Stimulated activated naive CD8-positive, alpha-beta T cell treated with anti-CD3 and anti-CD28 coated beads, Interleukin-15, Interleukin-2, amounts not matched to agents 100 U/mL and 50 U/mL, for 24 hours (primary cell): ENCODE results near the gene RUSF1.

ENCODE experiments used
- ATAC-seq: fragments of 150-1000 bp; cut with Tn5 transposase; one replicate; pipeline ENCODE4 v1.10.0; 2021
- DNase-seq: peaks from one replicate; pipeline ENCODE4 v3.0.0; 2021

RUSF1 gene

GRCh38 chr16:31471241-31471874 is 36.8 kb downstream of the RUSF1 start:
- ATAC-seq, result no peak
- DNase-seq, result no peak

- no peak for DNase-seq
- ATAC-seq, result no peak
These were observed 37.6 kb downstream of the RUSF1 start for GRCh38 chr16:31470615-31471014.

- DNase-seq, result no peak
- no peak for ATAC-seq
These were observed 40.3 kb downstream of the RUSF1 start for GRCh38 chr16:31467858-31468257.

GRCh38 chr16:31467151-31467773 is 40.9 kb downstream of the RUSF1 start:
- no peak for ATAC-seq
- no peak for DNase-seq

- DNase-seq (no peak), ATAC-seq (no peak)
These were observed 41.8 kb downstream of the RUSF1 start for GRCh38 chr16:31466381-31466841.

- ATAC-seq, result no peak
- no peak for DNase-seq
These were observed 42.3 kb downstream of the RUSF1 start for GRCh38 chr16:31465788-31466370.

DNA sequence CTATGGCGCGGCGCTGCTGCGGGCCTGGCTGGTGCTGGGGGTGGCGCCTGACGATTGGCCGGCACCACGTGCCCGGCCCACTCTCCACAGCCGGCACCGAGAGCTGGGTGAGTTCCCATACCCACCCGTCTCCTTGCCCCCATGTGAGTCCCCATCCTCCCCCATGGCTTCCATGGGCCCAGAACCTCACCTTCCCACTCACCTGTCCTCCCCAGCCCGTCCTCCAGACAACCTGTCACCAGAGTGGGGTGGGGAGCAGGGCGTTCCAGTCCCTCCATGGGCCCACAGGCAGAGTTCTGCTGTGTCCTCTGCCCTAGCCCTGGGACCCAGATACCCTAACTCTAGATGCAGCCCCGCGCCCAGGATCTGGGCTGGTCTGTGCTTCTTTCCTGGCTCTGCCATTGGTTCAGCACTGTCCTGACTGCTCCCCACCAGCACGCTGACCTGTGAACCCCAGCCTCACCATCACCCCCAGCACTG is 43.4 kb downstream of the RUSF1 start:
- DNase-seq, result no peak
- ATAC-seq, result no peak

DNA sequence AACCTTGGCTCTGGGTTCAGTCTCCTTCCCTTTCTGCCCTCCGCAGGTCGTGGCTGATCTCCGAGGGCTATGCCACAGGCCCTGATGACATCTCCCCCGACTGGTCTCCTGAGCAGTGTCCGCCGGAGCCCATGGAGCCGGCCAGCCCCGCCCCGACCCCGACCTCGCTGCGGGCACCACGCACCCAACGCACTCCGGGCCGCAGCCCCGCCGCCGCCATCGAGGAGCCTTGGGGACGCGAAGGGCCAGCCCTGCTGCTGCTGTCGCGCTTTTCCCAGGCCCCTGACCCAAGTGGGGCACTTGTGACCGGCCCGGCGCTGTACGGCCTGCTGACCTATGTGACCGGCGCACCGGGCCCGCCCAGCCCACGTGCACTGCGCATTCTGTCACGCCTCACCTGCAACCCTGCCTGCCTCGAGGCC is 43.8 kb downstream of the RUSF1 start:
- no peak for DNase-seq
- ATAC-seq, result no peak

DNA sequence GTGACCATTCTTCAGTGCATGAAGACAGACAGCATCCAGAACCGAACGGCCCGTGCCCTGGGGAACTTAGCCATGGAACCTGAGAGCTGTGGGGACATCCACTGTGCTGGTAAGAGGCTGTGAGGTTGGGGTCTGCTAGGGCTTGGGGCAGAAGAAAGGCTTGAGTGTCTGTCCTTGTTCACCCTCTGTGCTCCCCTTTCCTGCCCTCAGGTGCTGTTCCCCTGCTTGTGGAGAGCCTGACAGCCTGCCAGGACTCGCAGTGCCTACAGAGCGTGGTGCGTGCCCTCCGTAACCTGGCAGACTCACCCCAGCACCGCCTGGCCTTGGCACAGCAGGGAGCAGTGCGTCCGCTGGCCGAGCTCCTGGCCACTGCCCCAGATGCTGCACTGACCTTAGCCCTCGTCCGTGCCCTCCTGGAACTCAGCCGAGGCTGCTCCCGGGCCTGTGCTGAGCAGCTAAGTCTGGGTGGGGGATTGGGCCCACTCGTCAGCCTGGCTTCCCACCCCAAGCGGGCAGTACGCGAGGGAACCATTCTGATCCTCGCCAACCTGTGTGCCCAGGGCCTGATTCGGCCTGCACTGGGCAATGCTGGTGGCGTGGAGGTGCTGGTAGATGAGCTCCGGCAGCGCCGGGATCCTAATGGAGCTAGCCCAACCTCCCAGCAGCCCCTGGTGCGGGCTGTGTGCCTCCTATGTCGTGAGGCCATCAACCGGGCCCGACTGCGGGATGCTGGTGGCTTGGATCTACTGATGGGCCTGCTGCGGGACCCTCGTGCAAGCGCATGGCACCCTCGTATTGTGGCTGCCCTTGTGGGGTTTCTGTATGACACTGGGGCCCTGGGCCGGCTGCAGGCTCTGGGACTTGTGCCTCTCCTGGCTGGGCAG is 46.0 kb downstream of the RUSF1 start:
- ATAC-seq (no peak), DNase-seq (no peak)

GRCh38 chr16:31461201-31461920 is 46.8 kb downstream of the RUSF1 start:
- no peak for DNase-seq
- no peak for ATAC-seq

DNA sequence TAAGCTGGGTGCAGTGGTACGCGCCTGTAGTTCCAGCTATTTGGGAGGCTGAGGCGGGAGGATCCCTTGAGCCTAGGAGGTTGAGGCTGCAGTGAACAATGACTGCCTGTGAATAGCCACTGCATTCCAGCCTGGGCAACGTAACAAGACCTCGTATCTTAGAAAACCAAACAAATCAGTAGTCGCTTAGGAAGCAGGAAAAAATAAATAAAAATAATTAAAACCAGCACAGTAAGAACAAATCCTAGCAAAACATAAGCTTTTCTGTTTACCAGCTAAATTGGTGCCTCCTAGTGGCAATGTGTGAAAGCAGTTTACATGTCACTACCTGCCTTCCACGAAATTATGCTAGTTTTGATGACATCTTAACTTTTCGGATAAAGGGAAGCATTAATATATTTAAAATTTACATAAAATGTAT is 47.6 kb downstream of the RUSF1 start:
- ATAC-seq, result no peak
- no peak for DNase-seq

- peak; percentile 85 for ATAC-seq
- DNase-seq, result peak; percentile 100
These were observed 48.3 kb downstream of the RUSF1 start for GRCh38 chr16:31459687-31460581.

DNA sequence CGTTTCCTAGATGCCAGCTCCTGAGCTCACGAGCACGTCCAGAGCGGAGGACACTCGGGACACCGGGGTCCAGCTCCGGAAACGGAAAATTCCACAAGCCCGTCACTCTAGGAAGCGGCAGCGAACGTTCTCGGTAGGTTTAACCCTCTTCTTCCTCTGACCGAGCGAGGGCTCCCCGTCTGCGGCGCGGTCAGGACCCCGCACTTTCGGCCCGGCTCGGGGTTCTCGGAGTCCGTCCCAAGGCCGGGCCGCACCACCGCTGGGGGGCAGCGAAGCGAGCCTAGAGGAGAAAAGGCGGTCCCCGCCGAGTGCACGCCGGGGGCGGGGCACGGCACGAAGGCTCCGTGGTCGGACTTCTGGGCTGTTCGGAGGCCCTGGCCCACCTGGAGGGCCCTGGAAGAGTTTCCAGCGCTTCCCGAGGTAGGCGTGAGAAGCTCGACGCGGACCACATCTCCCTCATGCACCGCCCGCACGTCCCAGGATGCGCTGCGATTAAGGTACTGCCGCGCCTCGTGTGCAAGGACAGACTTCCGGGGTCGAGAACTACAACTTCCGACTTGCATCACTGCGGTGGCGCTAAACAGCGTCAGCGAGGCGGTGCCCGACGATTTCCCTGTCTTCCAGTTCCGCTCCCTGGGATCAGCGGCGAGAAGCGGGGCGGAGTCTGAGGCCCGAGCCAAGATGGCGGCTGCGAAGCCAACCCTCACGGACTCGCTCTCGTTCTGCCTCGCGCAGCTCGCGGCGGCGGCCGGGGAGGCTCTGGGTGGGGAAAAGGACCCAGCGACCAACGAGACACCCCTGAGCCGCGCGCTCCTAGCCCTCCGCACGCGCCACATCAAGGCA is 49.1 kb downstream of the RUSF1 start, which contains the start of gene ARMC5:
Gene ARMC5, plus strand, starts transcription at position 658 of the 843 bp plus-strand sequence. Its CDS starts 24 bp downstream, at position 682.
- ATAC-seq, result peak; percentile 80
- DNase-seq, result peak; percentile 96

DNA sequence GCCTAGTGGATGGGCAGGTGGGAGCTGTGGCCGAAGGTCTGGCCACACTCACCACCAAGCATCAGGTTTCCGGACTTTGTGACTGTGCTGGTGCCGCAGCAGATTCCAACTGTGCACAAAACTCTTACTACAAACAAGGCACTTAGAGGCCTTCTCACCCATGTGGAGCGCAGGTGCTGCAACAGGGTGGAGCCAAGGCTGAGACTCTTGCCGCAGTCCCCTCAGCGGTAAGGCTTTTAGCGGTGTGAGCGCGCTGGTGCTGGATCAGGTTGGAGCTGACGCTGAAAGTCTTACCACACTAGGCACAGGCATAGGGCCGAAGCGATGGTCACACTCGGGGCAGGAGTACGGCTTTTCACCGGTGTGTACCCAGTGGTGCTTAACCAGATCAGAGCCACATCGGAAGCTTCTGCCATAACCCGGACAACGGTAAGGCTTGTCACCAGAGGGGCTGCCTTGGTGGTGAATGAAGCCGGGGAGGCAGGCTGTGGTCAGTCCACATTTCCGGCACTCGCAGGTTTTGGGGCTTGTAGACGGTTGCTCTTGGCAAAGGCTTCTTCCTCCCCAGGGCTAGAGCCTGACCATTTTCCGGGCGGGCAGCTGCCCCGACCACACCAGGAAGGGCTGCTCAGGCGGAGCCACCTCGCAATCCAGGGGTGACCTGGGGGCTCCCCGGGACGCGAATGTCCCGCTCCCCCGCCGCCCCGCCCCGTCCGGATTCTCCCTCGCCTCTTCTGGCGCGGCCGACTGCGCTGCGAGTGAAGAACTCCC is 49.9 kb downstream of the RUSF1 start:
- peak; percentile 65 for DNase-seq
- no peak for ATAC-seq

- ATAC-seq, result no peak
These were observed 51.2 kb downstream of the RUSF1 start for GRCh38 chr16:31456988-31457360.

DNA sequence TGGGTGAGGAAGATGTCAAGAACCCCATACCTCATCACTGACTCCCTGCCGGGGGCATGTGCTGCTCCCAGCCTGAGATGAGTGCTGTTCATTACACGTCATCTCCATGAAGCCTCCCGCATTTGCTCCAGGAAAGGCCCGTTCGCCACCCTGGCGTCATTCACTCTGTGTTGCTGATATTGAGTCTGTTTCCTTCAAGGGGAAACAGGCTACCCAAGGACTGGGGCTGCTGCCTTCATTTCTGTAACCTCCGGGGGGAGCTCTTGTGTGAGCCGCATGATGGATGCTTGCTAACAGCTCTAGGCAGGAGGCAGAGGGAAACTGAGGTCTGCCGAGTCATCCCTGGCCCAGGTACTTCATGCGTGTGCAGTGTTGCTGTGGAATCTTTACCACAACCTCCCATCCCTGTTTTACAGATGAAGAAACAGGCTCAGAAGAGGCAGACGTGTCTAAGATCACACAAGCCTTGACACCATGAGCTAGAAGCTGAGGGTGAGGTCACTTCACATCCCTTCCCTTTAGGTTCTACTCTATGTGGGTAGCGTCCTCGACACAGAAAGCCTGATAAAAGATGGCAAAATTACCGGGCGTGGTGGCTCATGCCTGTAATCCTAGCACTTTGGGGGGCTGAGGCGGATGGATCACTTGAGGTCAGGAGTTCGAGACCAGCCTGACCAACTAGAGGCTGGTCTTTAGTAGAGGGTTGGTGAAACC is 52.4 kb downstream of the RUSF1 start:
- ATAC-seq, result no peak
- peak; percentile 44 for DNase-seq

More at GRCh38 chr16:31456988-31457360, 51.2 kb downstream of the RUSF1 start:
- no peak for DNase-seq

DNA sequence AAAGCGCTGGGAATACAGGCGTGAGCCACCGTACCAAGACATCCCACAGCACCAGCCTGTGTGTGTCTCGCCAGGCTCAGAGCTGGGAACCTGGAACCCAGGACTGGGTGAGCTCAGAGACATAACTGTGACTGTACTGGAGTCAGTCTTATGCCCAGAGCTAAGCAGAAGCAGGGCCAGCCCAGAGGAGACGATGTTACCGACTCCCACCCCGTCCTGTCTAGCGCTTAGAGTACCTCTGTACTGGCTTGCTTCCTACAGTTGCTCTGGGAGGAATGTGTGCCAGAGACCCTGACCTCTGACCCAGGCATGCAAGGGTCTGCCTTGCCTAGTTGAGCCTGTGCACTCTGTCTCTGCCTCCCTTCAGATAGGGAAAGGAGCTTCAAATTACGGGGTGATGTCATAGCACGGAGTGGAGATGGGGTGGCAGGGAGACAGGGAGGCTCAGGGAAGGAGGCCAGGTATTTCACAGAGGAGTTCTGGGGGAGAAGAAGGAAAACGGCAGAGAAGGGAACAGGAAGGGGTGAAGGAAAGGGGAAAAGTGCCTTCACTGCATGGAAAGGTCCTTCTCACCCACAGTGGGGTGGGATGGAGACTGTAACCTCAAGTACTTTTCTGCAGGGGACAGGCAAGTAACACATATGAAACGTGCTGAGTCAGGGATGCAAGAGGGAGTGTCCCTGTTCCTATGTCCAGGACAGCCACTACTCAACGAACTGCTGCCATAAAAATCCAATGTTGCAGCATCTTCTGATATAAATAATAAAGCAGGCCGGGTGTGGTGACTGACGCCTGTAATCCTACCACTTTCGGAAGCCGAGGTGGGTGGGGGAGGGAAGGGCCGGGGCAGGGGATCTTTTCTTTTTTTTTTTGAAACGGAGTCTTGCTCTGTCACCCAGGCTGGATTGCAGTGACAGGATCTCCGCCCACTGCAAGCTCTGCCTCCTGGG is 54.7 kb downstream of the RUSF1 start:
- DNase-seq, result peak; percentile 2

More for the DNA sequence above, 54.7 kb downstream of the RUSF1 start:
- ATAC-seq, result no peak
